Thoracic aorta (tissue), 2 donors: ENCODE data around the gene MYO18B. TPM values are rescaled to one million over a fixed set of nuclear protein-coding genes. Genes with fewer than 3 reads are reported as not detected.

Experiments
- ATAC-seq: fragments of 150-250 bp; one replicate; pipeline ENCODE4 v1.8.0; 2017; ENCODE audit warnings: low read depth; ENCODE audit not compliant: insufficient number of reproducible peaks, low FRiP score
- DNase-seq: peaks from one replicate; pipeline ENCODE4 v3.0.0-alpha.2; 2020; ENCODE audit warnings: low spot score
- H3K27ac ChIP-seq, 2 donors: fragments of 200-600 bp; sonication (generic); 1 replicate in 1 of 2; 2 replicates in 1 of 2; pipeline ENCODE4 v1.5.1; 2016; ENCODE audit warnings: mild to moderate bottlenecking in 2 of 2, moderate library complexity in 2 of 2
- H3K27me3 ChIP-seq: fragments of 200-600 bp; sonication (generic); replicated peaks from 2 replicates; pipeline ENCODE4 v1.6.0; 2016; ENCODE audit warnings: mild to moderate bottlenecking; ENCODE audit not compliant: insufficient read depth
- H3K36me3 ChIP-seq: fragments of 200-600 bp; sonication (generic); one replicate; pipeline ENCODE4 v1.5.1; 2016
- H3K4me1 ChIP-seq, 2 donors: fragments of 200-600 bp; sonication (generic); 1 replicate in 1 of 2; 2 replicates in 1 of 2; pipeline versions ENCODE4 v1.5.1 to v1.6.0; 2016; ENCODE audit warnings: low read depth in 2 of 2, mild to moderate bottlenecking in 1 of 2; ENCODE audit not compliant: control insufficient read depth in 1 of 2
- H3K4me3 ChIP-seq: fragments of 200-600 bp; sonication (generic); 2 replicates; pipeline ENCODE4 v1.5.1; 2016; ENCODE audit warnings: mild to moderate bottlenecking
- H3K9me3 ChIP-seq: fragments of 200-600 bp; sonication (generic); 2 replicates; pipeline ENCODE4 v1.5.1; 2016
- total RNA-seq, 2 donors: library from RNA; depleted of rRNA; stranded (reverse); fragments of >200 nt; gene quantifications; one replicate each; pipeline versions ENCODE4 v1.1.0 to v1.2.3, GENCODE V29; 2016
- TF ChIP-seq, protein P1 (sequence below): fragments of 200-600 bp; sonication (generic); IDR thresholded peaks from one replicate; pipeline ENCODE4 v1.5.1; 2019; ENCODE audit warnings: antibody characterized with exemption

The MYO18B gene
- total RNA-seq, 2 donors from 2014 or later: 45.6 to 73.5 TPM

DNA sequence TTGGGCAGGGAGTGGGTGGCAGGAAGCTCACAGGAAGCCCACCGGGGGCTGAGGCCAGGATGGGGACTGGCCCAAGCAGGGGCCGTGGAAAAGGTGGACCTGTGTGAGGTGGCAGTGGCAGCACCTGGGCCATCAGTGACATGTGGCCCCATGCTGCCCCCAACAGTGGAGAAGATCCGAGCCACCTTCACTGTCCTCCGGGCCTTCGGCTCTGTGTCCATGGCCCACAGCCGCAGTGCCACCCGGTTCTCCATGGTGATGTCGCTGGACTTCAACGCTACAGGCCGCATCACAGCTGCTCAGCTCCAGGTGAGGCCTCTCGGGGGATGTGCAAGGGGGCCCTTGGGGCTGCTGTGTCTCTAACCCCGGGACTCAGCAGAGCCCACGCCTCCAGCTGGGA, 37.9 kb downstream of the MYO18B start:
- no peaks in the 10 kb centered on the region for H3K9me3 ChIP-seq
- peaks cover 15% of the 10 kb centered on the region for H3K36me3 ChIP-seq
- no peaks in the 10 kb centered on the region for H3K27me3 ChIP-seq
- no peak overlapping the region for H3K27ac ChIP-seq
- H3K4me1 ChIP-seq: no peaks in the 10 kb centered on the region
- ATAC-seq: no peak
- no peak for DNase-seq
- no peak overlapping the region for H3K4me3 ChIP-seq
- TF ChIP-seq, protein P1, sequence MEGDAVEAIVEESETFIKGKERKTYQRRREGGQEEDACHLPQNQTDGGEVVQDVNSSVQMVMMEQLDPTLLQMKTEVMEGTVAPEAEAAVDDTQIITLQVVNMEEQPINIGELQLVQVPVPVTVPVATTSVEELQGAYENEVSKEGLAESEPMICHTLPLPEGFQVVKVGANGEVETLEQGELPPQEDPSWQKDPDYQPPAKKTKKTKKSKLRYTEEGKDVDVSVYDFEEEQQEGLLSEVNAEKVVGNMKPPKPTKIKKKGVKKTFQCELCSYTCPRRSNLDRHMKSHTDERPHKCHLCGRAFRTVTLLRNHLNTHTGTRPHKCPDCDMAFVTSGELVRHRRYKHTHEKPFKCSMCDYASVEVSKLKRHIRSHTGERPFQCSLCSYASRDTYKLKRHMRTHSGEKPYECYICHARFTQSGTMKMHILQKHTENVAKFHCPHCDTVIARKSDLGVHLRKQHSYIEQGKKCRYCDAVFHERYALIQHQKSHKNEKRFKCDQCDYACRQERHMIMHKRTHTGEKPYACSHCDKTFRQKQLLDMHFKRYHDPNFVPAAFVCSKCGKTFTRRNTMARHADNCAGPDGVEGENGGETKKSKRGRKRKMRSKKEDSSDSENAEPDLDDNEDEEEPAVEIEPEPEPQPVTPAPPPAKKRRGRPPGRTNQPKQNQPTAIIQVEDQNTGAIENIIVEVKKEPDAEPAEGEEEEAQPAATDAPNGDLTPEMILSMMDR: no peak

GRCh38 chr22:25780673-25781072, 38.7 kb downstream of the MYO18B start:
- no peaks in the 10 kb centered on the region for H3K9me3 ChIP-seq
- no peaks in the 10 kb centered on the region for H3K4me1 ChIP-seq
- H3K36me3 ChIP-seq: peaks cover 19% of the 10 kb centered on the region
- H3K27me3 ChIP-seq: no peaks in the 10 kb centered on the region
- TF ChIP-seq, protein P1: no peak
- H3K27ac ChIP-seq: no peak overlapping the region
- DNase-seq: no peak
- ATAC-seq: no peak
- H3K4me3 ChIP-seq: no peak overlapping the region

DNA sequence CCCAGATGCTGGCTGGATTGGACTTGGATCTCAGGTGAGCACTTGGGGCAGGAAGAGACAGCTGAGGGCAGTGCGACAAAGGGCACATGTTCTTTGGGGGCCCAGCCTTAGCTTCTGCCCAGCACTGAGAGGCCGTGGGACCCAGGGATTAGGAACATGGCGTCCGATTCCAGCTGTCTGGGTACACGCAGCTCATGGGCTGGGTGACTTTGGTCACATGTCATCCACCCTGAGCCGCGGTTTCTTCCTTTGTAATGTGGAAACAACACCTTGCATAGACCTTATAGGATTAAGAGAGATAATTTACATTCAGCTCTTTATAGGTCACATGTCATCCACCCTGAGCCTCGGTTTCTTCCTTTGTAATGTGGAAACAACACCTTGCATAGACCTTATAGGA, 39.8 kb downstream of the MYO18B start:
- no peaks in the 10 kb centered on the region for H3K27me3 ChIP-seq
- H3K27ac ChIP-seq: no peak overlapping the region
- TF ChIP-seq, protein P1: no peak
- no peak for ATAC-seq
- no peak overlapping the region for H3K4me3 ChIP-seq
- H3K36me3 ChIP-seq: peaks cover 19% of the 10 kb centered on the region
- H3K9me3 ChIP-seq: no peaks in the 10 kb centered on the region
- H3K4me1 ChIP-seq: no peaks in the 10 kb centered on the region
- no peak for DNase-seq

GRCh38 chr22:25782831-25783230, 40.8 kb downstream of the MYO18B start:
- TF ChIP-seq, protein P1: no peak
- Histone ChIP-seq H3K9me3 (no peaks in the 10 kb centered on the region), H3K36me3 (peaks cover 19% of the 10 kb centered on the region), H3K4me1 (no peaks in the 10 kb centered on the region), H3K4me3 (no peak overlapping the region), H3K27ac (no peak overlapping the region), H3K27me3 (no peaks in the 10 kb centered on the region)
- ATAC-seq (no peak), DNase-seq (no peak)

- Histone ChIP-seq H3K36me3 (peaks cover 19% of the 10 kb centered on the region), H3K9me3 (no peaks in the 10 kb centered on the region), H3K27me3 (no peaks in the 10 kb centered on the region), H3K4me3 (no peak overlapping the region), H3K4me1 (no peaks in the 10 kb centered on the region), H3K27ac (no peak overlapping the region)
- TF ChIP-seq, protein P1: no peak
- ATAC-seq (no peak), DNase-seq (no peak)
Measured at GRCh38 chr22:25783856-25784255, 41.9 kb downstream of the MYO18B start.
